Transverse colon (tissue), 4 donors: Measurements from ENCODE around the gene ZNF45.

Experiments used
- CTCF ChIP-seq, 5 experiments: fragments of 200-600 bp in 3 of 5; fragments of 450-650 bp in 2 of 5; sonication (generic) in 3 of 5; IDR thresholded peaks; 1 replicate in 2 of 5; 2 replicates in 3 of 5; pipeline ENCODE4 v1.5.1; 2016 to 2017; ENCODE audit warnings: antibody characterized with exemption in 5 of 5, inconsistent platforms in 3 of 5, mild to moderate bottlenecking in 2 of 5, moderate library complexity in 1 of 5
- POLR2A ChIP-seq: fragments of 450-650 bp; IDR thresholded peaks from one replicate; pipeline ENCODE4 v1.6.1; 2016; ENCODE audit warnings: antibody characterized with exemption, mild to moderate bottlenecking, moderate library complexity
- POLR2AphosphoS5 ChIP-seq, 3 donors: sonication (generic); formaldehyde crosslinking; IDR thresholded peaks; one replicate each; pipeline ENCODE4 v1.6.1; 2016; ENCODE audit warnings: antibody characterized with exemption in 3 of 3

- TF ChIP-seq CTCF (IDR thresholded peaks at IDR 0.05) = no peak
- TF ChIP-seq POLR2A = no peak
- no peak for TF ChIP-seq POLR2AphosphoS5 (IDR thresholded peaks at IDR 0.05)
Measured at GRCh38 chr19:43906774-43907173, 28.3 kb downstream of the ZNF45 start.
